GM23338 (cell line): ENCODE results near the gene RMI2. TPM values are rescaled to one million over a fixed set of nuclear protein-coding genes. Genes with fewer than 3 reads are reported as not detected.

Experiments
- ATAC-seq: fragments of 200-7000 bp; cut with Tn5 transposase; 3 replicates; pipeline ENCODE4 v1.9.1; 2020
- DNase-seq: peaks from one replicate; pipeline ENCODE4 v3.0.0-alpha.2; 2015; ENCODE audit warnings: low spot score
- H2AFZ ChIP-seq: fragments of 200-600 bp; sonication (generic); 2 replicates; pipeline ENCODE4 v1.8.0; 2016; ENCODE audit warnings: antibody characterized with exemption, mild to moderate bottlenecking, moderate library complexity
- H3F3A ChIP-seq: fragments of 200-600 bp; sonication (generic); replicated peaks from 2 replicates; pipeline ENCODE4 v1.8.0; 2017; ENCODE audit warnings: antibody characterized with exemption, mixed run types, low read depth
- H3K27ac ChIP-seq: fragments of 200-600 bp; sonication (generic); 2 replicates; pipeline ENCODE4 v1.6.1; 2016; ENCODE audit warnings: low read depth
- H3K27me3 ChIP-seq: fragments of 200-600 bp; sonication (generic); 2 replicates; pipeline ENCODE4 v1.8.0; 2016; ENCODE audit warnings: mild to moderate bottlenecking, mixed run types, moderate library complexity; ENCODE audit not compliant: insufficient read depth
- H3K36me3 ChIP-seq: fragments of 200-600 bp; sonication (generic); 2 replicates; pipeline ENCODE4 v1.8.0; 2016; ENCODE audit warnings: mild to moderate bottlenecking; ENCODE audit not compliant: insufficient read depth
- H3K4me1 ChIP-seq: fragments of 200-600 bp; sonication (generic); 2 replicates; pipeline ENCODE4 v1.8.0; 2016; ENCODE audit warnings: mild to moderate bottlenecking, moderate library complexity; ENCODE audit not compliant: insufficient read depth
- H3K4me2 ChIP-seq: fragments of 200-600 bp; sonication (generic); 2 replicates; pipeline ENCODE4 v1.7.1; 2017; ENCODE audit warnings: mixed run types
- H3K4me3 ChIP-seq: fragments of 200-600 bp; sonication (generic); 2 replicates; pipeline ENCODE4 v1.6.1; 2016; ENCODE audit warnings: mixed run types
- H3K79me2 ChIP-seq: fragments of 200-600 bp; sonication (generic); replicated peaks from 2 replicates; pipeline ENCODE4 v1.8.0; 2017; ENCODE audit warnings: mild to moderate bottlenecking; ENCODE audit not compliant: insufficient read depth
- H3K9me2 ChIP-seq: fragments of 200-600 bp; sonication (generic); 2 replicates; pipeline ENCODE4 v1.8.0; 2017; ENCODE audit not compliant: insufficient read depth
- H4K20me1 ChIP-seq: fragments of 200-600 bp; sonication (generic); replicated peaks from 2 replicates; pipeline ENCODE4 v1.8.0; 2017; ENCODE audit warnings: mild to moderate bottlenecking; ENCODE audit not compliant: insufficient read depth
- H3K27ac Mint-ChIP-seq: 2 replicates; pipeline ENCODE4 v1.8.0; 2020; ENCODE audit warnings: inconsistent platforms, mild to moderate bottlenecking, moderate library complexity, mixed read lengths
- H3K27me3 Mint-ChIP-seq: 3 replicates; pipeline ENCODE4 v1.8.0; 2022; ENCODE audit warnings: low read depth, mild to moderate bottlenecking, moderate library complexity, mixed read lengths, inconsistent platforms; ENCODE audit not compliant: insufficient read depth, poor library complexity
- H3K36me3 Mint-ChIP-seq: 3 replicates; pipeline ENCODE4 v1.8.0; 2021; ENCODE audit warnings: low read depth, mild to moderate bottlenecking, inconsistent platforms, moderate library complexity, mixed read lengths
- H3K4me1 Mint-ChIP-seq: 3 replicates; pipeline ENCODE4 v1.8.0; 2020; ENCODE audit warnings: mild to moderate bottlenecking, inconsistent platforms, mixed read lengths
- H3K4me3 Mint-ChIP-seq: 3 replicates; pipeline ENCODE4 v1.8.0; 2021; ENCODE audit warnings: moderate library complexity, mild to moderate bottlenecking, inconsistent platforms, mixed read lengths
- H3K9me3 Mint-ChIP-seq: 3 replicates; pipeline ENCODE4 v1.8.0; 2020; ENCODE audit warnings: moderate library complexity, mild to moderate bottlenecking, inconsistent platforms, mixed read lengths
- ETS1 ChIP-seq: IDR thresholded peaks from 2 replicates; pipeline ENCODE4 v1.6.1; 2016; ENCODE audit warnings: antibody characterized with exemption
- EZH2 ChIP-seq: fragments of 200-600 bp; sonication (generic); IDR thresholded peaks from one replicate; pipeline ENCODE4 v1.8.0; 2017; ENCODE audit warnings: antibody characterized with exemption, mild to moderate bottlenecking, low read depth; ENCODE audit not compliant: unreplicated experiment
- NANOG ChIP-seq: IDR thresholded peaks from 2 replicates; pipeline ENCODE4 v1.6.1; 2016; ENCODE audit warnings: antibody characterized with exemption, borderline replicate concordance
- POLR2AphosphoS5 ChIP-seq: IDR thresholded peaks from 2 replicates; pipeline ENCODE4 v1.6.1; 2016; ENCODE audit warnings: antibody characterized with exemption, low read depth
- ZNF114 ChIP-seq: fragments of 250-450 bp; sonication (Bioruptor Pico); IDR thresholded peaks from 2 replicates; pipeline ENCODE4 v1.5.0; 2020; ENCODE audit warnings: mild to moderate bottlenecking, moderate library complexity
- ZNF331 ChIP-seq: fragments of 250-450 bp; sonication (Bioruptor Pico); IDR thresholded peaks from 2 replicates; pipeline ENCODE4 v1.5.0; 2020; ENCODE audit warnings: low read depth, mild to moderate bottlenecking, moderate library complexity
- ZNF462 ChIP-seq: fragments of 250-450 bp; sonication (Bioruptor Pico); IDR thresholded peaks from 2 replicates; pipeline ENCODE4 v1.5.0; 2020; ENCODE audit warnings: mild to moderate bottlenecking, moderate library complexity
- polyA plus RNA-seq: library from polyadenylated mRNA; unstranded; fragments of >200 nt; fragmentation: Nextera tagmentation; extraction: Ambion mirVana; gene quantifications from 2 replicates; pipeline ENCODE4 v1.2.1, GENCODE V29; 2016
- total RNA-seq: library from RNA; depleted of rRNA; stranded (reverse); fragments of >200 nt; shearing (Covaris generic); gene quantifications from 2 replicates; pipeline ENCODE4 v1.2.3, GENCODE V29; 2014

The RMI2 gene
- total and polyA plus RNA-seq, 2 experiments from 2014 or later: 98.2 to 108 TPM

GRCh38 chr16:11328172-11329070 lies 16.8 kb upstream of the RMI2 start:
- Histone ChIP-seq H3K36me3 (no peaks in the 10 kb centered on the region), H3K27me3 (no peaks in the 10 kb centered on the region), H3F3A (peaks cover 8% of the 10 kb centered on the region; the same call in 1 of the 2 replicates), H4K20me1 (no peaks in the 10 kb centered on the region), H3K79me2 (no peaks in the 10 kb centered on the region), H3K4me1 (peaks cover 18% of the 10 kb centered on the region), H3K4me2 (peak overlapping the region; percentile 41), H3K4me3 (peak overlapping the region; percentile 34), H3K9me2 (no peaks in the 10 kb centered on the region), H3K27ac (peak overlapping the region; percentile 99), H2AFZ (no peak overlapping the region)
- peaks cover 50% of the 10 kb centered on the region for H3K4me1 Mint-ChIP-seq
- H3K36me3 Mint-ChIP-seq: peaks cover 26% of the 10 kb centered on the region
- peak overlapping the region; percentile 59 for H3K4me3 Mint-ChIP-seq
- H3K27ac Mint-ChIP-seq: peak overlapping the region; percentile 97
- peaks cover 19% of the 10 kb centered on the region for H3K27me3 Mint-ChIP-seq
- DNase-seq (peak; percentile 99), ATAC-seq (peak; percentile 90)
- no peak for TF ChIP-seq EZH2
- TF ChIP-seq ZNF331 (CRISPR knock-in tag): no peak
- peak; percentile 76; the same call in 1 of the 2 replicates for TF ChIP-seq ZNF462 (CRISPR knock-in tag)
- TF ChIP-seq NANOG: peak; percentile 69
- peak; percentile 34 for TF ChIP-seq POLR2AphosphoS5
- peak; percentile 75 for TF ChIP-seq ETS1
- TF ChIP-seq ZNF114 (CRISPR knock-in tag): no peak
- no peaks in the 10 kb centered on the region; the same call in 2 of the 3 replicates for H3K9me3 Mint-ChIP-seq
